K562 (cell line): ENCODE data around the gene EMC10. TPM values are rescaled to one million over a fixed set of nuclear protein-coding genes. Genes with fewer than 3 reads are reported as not detected.

Experiments
- CSDE1 ChIP-seq, 2 experiments: fragments of 450-650 bp; IDR thresholded peaks; 2 replicates each; pipeline ENCODE4 v1.6.1; 2016; ENCODE audit warnings: mild to moderate bottlenecking in 1 of 2
- DACH1 ChIP-seq: fragments of 450-650 bp; IDR thresholded peaks from 2 replicates; pipeline ENCODE4 v1.6.1; 2018; ENCODE audit not compliant: partially characterized antibody
- DEAF1 ChIP-seq: fragments of 450-650 bp; formaldehyde crosslinking; IDR thresholded peaks from 2 replicates; pipeline ENCODE4 v1.4.0; 2020; ENCODE audit warnings: mild to moderate bottlenecking, moderate library complexity
- FOXA1 ChIP-seq: fragments of 450-650 bp; IDR thresholded peaks from 2 replicates; pipeline ENCODE4 v1.6.1; 2016; ENCODE audit warnings: mild to moderate bottlenecking, borderline replicate concordance
- FUS ChIP-seq: fragments of 200-400 bp; formaldehyde crosslinking; optimal IDR thresholded peaks from 2 replicates; pipeline ENCODE3; 2017; ENCODE audit warnings: low read depth, low read length
- GTF2A2 ChIP-seq: IDR thresholded peaks from 2 replicates; pipeline ENCODE4 v1.6.1; 2016; ENCODE audit warnings: mild to moderate bottlenecking, missing genetic modification characterization, missing compliant biosample characterization
- HDAC8 ChIP-seq: fragments of 450-650 bp; IDR thresholded peaks from 2 replicates; pipeline ENCODE4 v1.6.1; 2016; ENCODE audit warnings: mild to moderate bottlenecking, missing genetic modification characterization, moderate library complexity, missing compliant biosample characterization
- KDM1A ChIP-seq, 2 experiments: fragments of 450-650 bp; IDR thresholded peaks; 2 replicates each; pipeline ENCODE4 v1.6.1; 2016; ENCODE audit warnings: mild to moderate bottlenecking in 2 of 2
- MEF2D ChIP-seq: conservative IDR thresholded peaks from 2 replicates; pipeline ENCODE4 v1.6.1; 2016; ENCODE audit warnings: low read depth, missing genetic modification characterization, missing compliant biosample characterization
- MTF1 ChIP-seq: fragments of 250-450 bp; sonication (Bioruptor Pico); IDR thresholded peaks from 2 replicates; pipeline ENCODE4 v1.9.0; 2021; ENCODE audit warnings: moderate library complexity, mild to moderate bottlenecking, inconsistent platforms, borderline replicate concordance
- PHF20 ChIP-seq: fragments of 450-650 bp; IDR thresholded peaks from 2 replicates; pipeline ENCODE4 v1.6.1; 2018; ENCODE audit not compliant: partially characterized antibody
- SIX5 ChIP-seq, 2 experiments: IDR thresholded peaks; 2 replicates each; pipeline ENCODE4 v1.6.1; 2011; ENCODE audit warnings: low read length in 2 of 2, borderline replicate concordance in 1 of 2, low read depth in 1 of 2, mild to moderate bottlenecking in 1 of 2, moderate library complexity in 1 of 2; ENCODE audit not compliant: insufficient read depth in 1 of 2
- STAT5B ChIP-seq: fragments of 250-450 bp; sonication (Bioruptor Pico); IDR thresholded peaks from 2 replicates; pipeline ENCODE4 v1.8.0; 2021; ENCODE audit warnings: mild to moderate bottlenecking, inconsistent platforms
- YY1 ChIP-seq, 3 experiments: IDR thresholded peaks; 2 replicates each; pipeline ENCODE4 v1.6.1; 2011; ENCODE audit warnings: low read length in 2 of 3, mild to moderate bottlenecking in 2 of 3, moderate library complexity in 2 of 3, borderline replicate concordance in 1 of 3, control low read depth in 1 of 3, low read depth in 1 of 3; ENCODE audit not compliant: insufficient read depth in 3 of 3, insufficient replicate concordance in 2 of 3, control insufficient read depth in 1 of 3, insufficient read length in 1 of 3; ENCODE audit errors: extremely low read depth in 1 of 3
- ZNF232 ChIP-seq: sonication (generic); formaldehyde crosslinking; IDR thresholded peaks from 2 replicates; pipeline ENCODE4 v1.8.0; 2022; ENCODE audit warnings: mild to moderate bottlenecking, missing genetic modification reagents
- ZNF436 ChIP-seq: fragments of 250-450, 450-650 bp; sonication (Bioruptor Pico); formaldehyde crosslinking; IDR thresholded peaks from 2 replicates; pipeline ENCODE4 v1.7.0; 2020; ENCODE audit warnings: mild to moderate bottlenecking
- ZNF639 ChIP-seq, 2 experiments: fragments of 200-800 bp in 1 of 2; sonication (Bioruptor generic) in 1 of 2; sonication (generic) in 1 of 2; formaldehyde crosslinking in 1 of 2; IDR thresholded peaks in 1 of 2; conservative IDR thresholded peaks in 1 of 2; 2 replicates each; pipeline versions ENCODE4 v1.5.0 to v1.6.1; 2016 to 2020; ENCODE audit warnings: missing compliant biosample characterization in 1 of 2, missing genetic modification characterization in 1 of 2, missing genetic modification reagents in 1 of 2
- polyA plus RNA-seq, 8 experiments: library from polyadenylated mRNA; depleted of rRNA in 4 of 8; stranded (reverse) in 5 of 8; unstranded in 3 of 8; fragments of >200 nt; fragmentation: Nextera tagmentation in 2 of 8; fragmentation: Illumina TruSeq in 1 of 8; extraction: Ambion mirVana in 2 of 8; extraction: Trizol in 1 of 8; gene quantifications; 2 replicates each; pipeline versions ENCODE4 v1.2.1 to v1.2.3, GENCODE V29; 2011 to 2014; ENCODE audit warnings: inconsistent platforms in 1 of 8, missing spikeins in 1 of 8
- total RNA-seq, 7 experiments: library from RNA; depleted of rRNA in 6 of 7; stranded (reverse); fragments of >200 nt in 6 of 7; fragmentation: Illumina TruSeq in 2 of 7; extraction: Trizol in 2 of 7; gene quantifications; 2 replicates each; pipeline versions ENCODE4 v1.2.1 to v1.2.3, GENCODE V29; 2011 to 2021; ENCODE audit warnings: low replicate concordance in 1 of 7
- TF ChIP-seq, protein P1 (sequence below): fragments of 250-450 bp; sonication (Bioruptor Pico); IDR thresholded peaks from 2 replicates; pipeline ENCODE4 v1.4.0; 2020; ENCODE audit warnings: mild to moderate bottlenecking, moderate library complexity, borderline replicate concordance
- TF ChIP-seq, protein P2 (sequence below): fragments of 450-650 bp; IDR thresholded peaks from 2 replicates; pipeline ENCODE4 v1.6.1; 2016; ENCODE audit warnings: borderline replicate concordance

The EMC10 gene
- total and polyA plus RNA-seq, 9 of the 15 experiments (the other 6 are each of a cell fraction or from before 2014, with no cell fraction given), result 1.4 to 46.0 (median 13.1) TPM

GRCh38 chr19:50476224-50476906 is at the start of gene EMC10, which contains the start of gene GARIN5A (continued):
- no peak for TF ChIP-seq GTF2A2 (tag)
- TF ChIP-seq HDAC8 (tag), result no peak; the same call in 1 of the 2 replicates
- TF ChIP-seq, protein P1, sequence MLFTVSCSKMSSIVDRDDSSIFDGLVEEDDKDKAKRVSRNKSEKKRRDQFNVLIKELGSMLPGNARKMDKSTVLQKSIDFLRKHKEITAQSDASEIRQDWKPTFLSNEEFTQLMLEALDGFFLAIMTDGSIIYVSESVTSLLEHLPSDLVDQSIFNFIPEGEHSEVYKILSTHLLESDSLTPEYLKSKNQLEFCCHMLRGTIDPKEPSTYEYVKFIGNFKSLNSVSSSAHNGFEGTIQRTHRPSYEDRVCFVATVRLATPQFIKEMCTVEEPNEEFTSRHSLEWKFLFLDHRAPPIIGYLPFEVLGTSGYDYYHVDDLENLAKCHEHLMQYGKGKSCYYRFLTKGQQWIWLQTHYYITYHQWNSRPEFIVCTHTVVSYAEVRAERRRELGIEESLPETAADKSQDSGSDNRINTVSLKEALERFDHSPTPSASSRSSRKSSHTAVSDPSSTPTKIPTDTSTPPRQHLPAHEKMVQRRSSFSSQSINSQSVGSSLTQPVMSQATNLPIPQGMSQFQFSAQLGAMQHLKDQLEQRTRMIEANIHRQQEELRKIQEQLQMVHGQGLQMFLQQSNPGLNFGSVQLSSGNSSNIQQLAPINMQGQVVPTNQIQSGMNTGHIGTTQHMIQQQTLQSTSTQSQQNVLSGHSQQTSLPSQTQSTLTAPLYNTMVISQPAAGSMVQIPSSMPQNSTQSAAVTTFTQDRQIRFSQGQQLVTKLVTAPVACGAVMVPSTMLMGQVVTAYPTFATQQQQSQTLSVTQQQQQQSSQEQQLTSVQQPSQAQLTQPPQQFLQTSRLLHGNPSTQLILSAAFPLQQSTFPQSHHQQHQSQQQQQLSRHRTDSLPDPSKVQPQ (CRISPR knock-in tag), result no peak
- peak in 1 of 2 experiments; percentile 97; a peak in 2 of 4 replicates for TF ChIP-seq CSDE1 (IDR thresholded peaks at IDR 0.05)
- TF ChIP-seq FUS, result no peak
- no peak for TF ChIP-seq DEAF1 (CRISPR knock-in tag)
- no peak for TF ChIP-seq MEF2D (tag)
- no peak for TF ChIP-seq ZNF639 (CRISPR knock-in tag; conservative IDR thresholded peaks at IDR 0.05 in 1 of 2, IDR thresholded peaks at IDR 0.05 in 1 of 2)
- peak; percentile 87 to 95 for TF ChIP-seq KDM1A (IDR thresholded peaks at IDR 0.05)
- TF ChIP-seq ZNF436 (CRISPR knock-in tag), result no peak
- TF ChIP-seq SIX5 (IDR thresholded peaks at IDR 0.05; ENCODE audit: borderline replicate concordance in 1 of 2, insufficient read depth in 1 of 2, low read depth in 1 of 2, low read length in 2 of 2), result no peak
- peak; percentile 60 to 88 (median 87) for TF ChIP-seq YY1 (IDR thresholded peaks at IDR 0.05; ENCODE audit: borderline replicate concordance in 1 of 3, control insufficient read depth in 1 of 3, extremely low read depth in 1 of 3, insufficient read depth in 3 of 3, insufficient read length in 1 of 3, insufficient replicate concordance in 2 of 3, low read depth in 1 of 3, low read length in 2 of 3)
- TF ChIP-seq STAT5B, result no peak
- no peak for TF ChIP-seq MTF1
- peak; percentile 63 for TF ChIP-seq PHF20
- TF ChIP-seq DACH1, result no peak
- TF ChIP-seq ZNF232 (CRISPR knock-in tag), result no peak
- TF ChIP-seq, protein P2, sequence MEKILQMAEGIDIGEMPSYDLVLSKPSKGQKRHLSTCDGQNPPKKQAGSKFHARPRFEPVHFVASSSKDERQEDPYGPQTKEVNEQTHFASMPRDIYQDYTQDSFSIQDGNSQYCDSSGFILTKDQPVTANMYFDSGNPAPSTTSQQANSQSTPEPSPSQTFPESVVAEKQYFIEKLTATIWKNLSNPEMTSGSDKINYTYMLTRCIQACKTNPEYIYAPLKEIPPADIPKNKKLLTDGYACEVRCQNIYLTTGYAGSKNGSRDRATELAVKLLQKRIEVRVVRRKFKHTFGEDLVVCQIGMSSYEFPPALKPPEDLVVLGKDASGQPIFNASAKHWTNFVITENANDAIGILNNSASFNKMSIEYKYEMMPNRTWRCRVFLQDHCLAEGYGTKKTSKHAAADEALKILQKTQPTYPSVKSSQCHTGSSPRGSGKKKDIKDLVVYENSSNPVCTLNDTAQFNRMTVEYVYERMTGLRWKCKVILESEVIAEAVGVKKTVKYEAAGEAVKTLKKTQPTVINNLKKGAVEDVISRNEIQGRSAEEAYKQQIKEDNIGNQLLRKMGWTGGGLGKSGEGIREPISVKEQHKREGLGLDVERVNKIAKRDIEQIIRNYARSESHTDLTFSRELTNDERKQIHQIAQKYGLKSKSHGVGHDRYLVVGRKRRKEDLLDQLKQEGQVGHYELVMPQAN, result peak; percentile 65; the same call in 1 of the 2 replicates
- TF ChIP-seq FOXA1, result no peak
